Right atrium auricular region (tissue), 2 donors: ENCODE data around the gene MAP1LC3A. TPM values are rescaled to one million over a fixed set of nuclear protein-coding genes. Genes with fewer than 3 reads are reported as not detected.

Experiments used
- DNase-seq: peaks from one replicate; pipeline ENCODE4 v3.0.0-alpha.2; 2019; ENCODE audit warnings: low spot score
- H3K27ac ChIP-seq, 2 donors: fragments of 200-600 bp; sonication (generic); 1 replicate in 1 of 2; 2 replicates in 1 of 2; pipeline ENCODE4 v1.5.1; 2016 to 2019
- H3K27me3 ChIP-seq, 2 donors: fragments of 200-600 bp; sonication (generic); one replicate each; pipeline versions ENCODE4 v1.5.1 to v1.6.0; 2017 to 2019
- H3K36me3 ChIP-seq: fragments of 200-600 bp; sonication (generic); one replicate; pipeline ENCODE4 v1.5.1; 2016
- H3K4me1 ChIP-seq, 2 donors: fragments of 200-600 bp; sonication (generic); one replicate each; pipeline versions ENCODE4 v1.5.1 to v1.6.0; 2017 to 2019
- H3K4me3 ChIP-seq, 2 donors: fragments of 200-600 bp; sonication (generic); 1 replicate in 1 of 2; 2 replicates in 1 of 2; pipeline ENCODE4 v1.5.1; 2017 to 2019; ENCODE audit warnings: mild to moderate bottlenecking in 1 of 2, moderate library complexity in 1 of 2
- H3K9me3 ChIP-seq, 2 donors: fragments of 200-600 bp; sonication (generic); one replicate each; pipeline ENCODE4 v1.5.1; 2019
- total RNA-seq, 2 donors: library from RNA; depleted of rRNA; stranded (reverse); fragments of >200 nt; gene quantifications; one replicate each; pipeline ENCODE4 v1.1.0, GENCODE V29; 2016
- TF ChIP-seq, protein P1 (sequence below), 2 donors: fragments of 200-600 bp; sonication (generic); IDR thresholded peaks; one replicate each; pipeline ENCODE4 v1.5.1; 2019; ENCODE audit warnings: antibody characterized with exemption in 2 of 2

MAP1LC3A gene
- total RNA-seq, 2 donors from 2014 or later: 111 to 120 TPM

- DNase-seq: no peak
- Histone ChIP-seq H3K9me3 (no peaks in the 10 kb centered on the region), H3K4me1 (peaks cover 0 to 10% of the 10 kb centered on the region in 2 donors), H3K27ac (peak overlapping the region in 1 of 2 donors; percentile 50), H3K36me3 (no peaks in the 10 kb centered on the region), H3K4me3 (no peak overlapping the region), H3K27me3 (no peaks in the 10 kb centered on the region)
- TF ChIP-seq, protein P1, sequence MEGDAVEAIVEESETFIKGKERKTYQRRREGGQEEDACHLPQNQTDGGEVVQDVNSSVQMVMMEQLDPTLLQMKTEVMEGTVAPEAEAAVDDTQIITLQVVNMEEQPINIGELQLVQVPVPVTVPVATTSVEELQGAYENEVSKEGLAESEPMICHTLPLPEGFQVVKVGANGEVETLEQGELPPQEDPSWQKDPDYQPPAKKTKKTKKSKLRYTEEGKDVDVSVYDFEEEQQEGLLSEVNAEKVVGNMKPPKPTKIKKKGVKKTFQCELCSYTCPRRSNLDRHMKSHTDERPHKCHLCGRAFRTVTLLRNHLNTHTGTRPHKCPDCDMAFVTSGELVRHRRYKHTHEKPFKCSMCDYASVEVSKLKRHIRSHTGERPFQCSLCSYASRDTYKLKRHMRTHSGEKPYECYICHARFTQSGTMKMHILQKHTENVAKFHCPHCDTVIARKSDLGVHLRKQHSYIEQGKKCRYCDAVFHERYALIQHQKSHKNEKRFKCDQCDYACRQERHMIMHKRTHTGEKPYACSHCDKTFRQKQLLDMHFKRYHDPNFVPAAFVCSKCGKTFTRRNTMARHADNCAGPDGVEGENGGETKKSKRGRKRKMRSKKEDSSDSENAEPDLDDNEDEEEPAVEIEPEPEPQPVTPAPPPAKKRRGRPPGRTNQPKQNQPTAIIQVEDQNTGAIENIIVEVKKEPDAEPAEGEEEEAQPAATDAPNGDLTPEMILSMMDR (IDR thresholded peaks at IDR 0.05): no peak
Observed at GRCh38 chr20:34604980-34605788, 46.7 kb downstream of the MAP1LC3A start.

DNA sequence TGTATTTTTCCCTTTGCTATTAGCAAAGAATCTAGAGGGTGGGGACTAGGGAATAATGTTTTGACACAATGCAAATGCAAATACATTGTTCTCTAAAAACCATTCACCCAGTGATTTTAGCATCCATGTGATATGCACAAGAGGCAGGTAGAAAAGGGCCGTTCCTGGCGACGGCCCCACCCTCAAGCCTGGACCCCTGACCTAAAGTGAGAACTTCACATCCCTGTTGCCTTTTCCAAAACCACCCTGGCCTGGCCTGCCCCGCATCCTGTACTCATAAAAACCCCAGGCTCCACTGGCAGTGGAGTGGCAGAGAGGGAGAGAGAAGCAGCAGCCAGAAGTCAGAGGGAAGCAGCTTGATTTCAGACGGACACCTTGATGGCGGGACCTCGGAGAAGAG, 48.5 kb downstream of the MAP1LC3A start:
- TF ChIP-seq, protein P1 (IDR thresholded peaks at IDR 0.05): no peak
- Histone ChIP-seq H3K27ac (no peak overlapping the region), H3K4me3 (no peak overlapping the region), H3K9me3 (no peaks in the 10 kb centered on the region), H3K4me1 (peaks cover 0 to 7% of the 10 kb centered on the region in 2 donors), H3K36me3 (no peaks in the 10 kb centered on the region), H3K27me3 (no peaks in the 10 kb centered on the region)
- no peak for DNase-seq

Other genes starting within 250 kb of the MAP1LC3A start
- gene ITCH, start 195.4 kb upstream of the MAP1LC3A start, total RNA-seq: 10 to 100 TPM; 35.6 to 40.2 TPM
- 100 to 1,000 TPM; 189 to 252 TPM for gene DYNLRB1, start 42.3 kb upstream of the MAP1LC3A start, total RNA-seq
- 10 to 100 TPM; 16.6 to 17.7 TPM for gene PIGU, start 118.4 kb downstream of the MAP1LC3A start, total RNA-seq
- 10 to 100 TPM; 59.5 to 66.0 TPM for gene TP53INP2, start 145.6 kb downstream of the MAP1LC3A start, total RNA-seq